ENCODE results near the gene PDZRN3.

The PDZRN3 gene

DNA sequence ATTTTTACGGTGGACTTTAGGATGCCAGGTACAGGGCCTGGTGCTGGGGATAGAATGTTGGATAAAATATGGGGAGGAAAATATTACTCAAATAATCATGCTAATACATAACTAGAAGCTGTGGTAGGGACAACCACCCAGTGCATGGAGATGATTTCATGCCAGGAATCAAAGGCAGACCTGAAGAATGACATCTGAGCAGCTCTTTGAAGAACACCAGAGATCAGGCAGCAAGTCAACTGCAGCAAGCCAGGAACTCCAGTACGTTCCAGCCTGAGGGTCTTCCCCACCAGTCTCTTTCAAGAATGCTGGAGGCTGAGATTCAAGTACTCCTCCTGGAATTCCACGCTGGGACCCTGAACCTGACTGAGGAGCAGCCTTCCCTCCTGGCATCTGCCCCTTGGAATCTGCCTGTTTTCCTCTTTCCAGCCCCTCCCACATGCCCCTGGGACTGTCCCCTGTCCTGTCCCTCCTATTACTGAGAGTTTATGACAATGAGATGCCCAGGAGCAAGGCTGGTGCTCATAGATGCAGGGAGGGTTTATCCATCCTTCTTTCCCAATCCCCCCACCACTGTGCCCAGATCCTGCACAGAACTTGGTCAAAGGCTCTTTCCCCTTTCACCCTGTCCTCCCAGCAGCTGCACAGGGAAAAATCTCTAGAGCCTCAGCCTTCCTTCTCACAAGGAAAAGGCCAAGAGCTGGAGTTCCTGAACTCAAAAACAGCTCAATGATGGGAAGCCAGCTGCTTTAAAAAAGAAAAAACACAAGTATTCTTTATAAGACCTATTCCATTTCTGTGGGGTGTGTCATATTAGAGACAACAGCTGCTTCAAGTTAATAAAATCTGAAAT lies 68.0 kb downstream of the PDZRN3 start:
- DNase-seq (ENCODE audit: low spot score) = no peak

DNA sequence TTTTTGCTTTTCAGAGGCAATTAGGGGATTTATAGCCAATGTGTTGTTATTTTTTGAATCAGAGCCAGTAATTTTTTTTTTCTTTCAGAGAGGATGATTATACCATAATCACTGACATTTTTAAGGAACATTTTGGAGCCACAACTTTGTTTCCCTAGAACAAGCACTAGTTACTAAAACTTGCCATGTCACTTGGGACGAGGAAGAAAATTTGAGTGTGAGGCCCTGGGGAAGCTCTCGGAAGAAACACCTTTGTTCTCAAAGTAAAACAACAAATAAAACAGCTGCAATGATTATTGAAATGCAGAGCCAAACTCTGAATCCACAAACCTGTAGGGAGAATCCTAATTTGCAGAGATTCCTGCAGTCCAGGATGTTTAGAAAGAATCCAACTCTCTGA lies 69.7 kb downstream of the PDZRN3 start:
- no peak for DNase-seq (ENCODE audit: low spot score)

DNA sequence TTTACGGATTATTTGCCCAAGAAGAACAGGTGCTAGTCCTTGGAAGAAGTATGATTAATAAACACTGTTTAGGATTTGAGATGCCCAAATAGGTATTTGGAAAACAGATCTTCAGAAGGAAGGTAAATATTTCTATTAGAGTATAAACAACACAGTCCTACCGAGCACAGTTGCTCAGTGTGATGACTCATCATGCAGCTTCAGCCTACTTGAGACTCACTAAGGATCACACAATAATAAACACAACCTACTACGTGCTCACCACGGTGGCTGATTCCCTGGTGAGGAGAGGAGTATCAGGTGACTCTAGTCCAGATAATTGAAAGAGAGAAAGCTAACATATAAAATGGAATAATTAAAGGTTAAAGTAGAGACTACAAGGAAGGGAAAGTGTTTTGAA lies 72.0 kb downstream of the PDZRN3 start:
- no peak for DNase-seq (ENCODE audit: low spot score)

DNA sequence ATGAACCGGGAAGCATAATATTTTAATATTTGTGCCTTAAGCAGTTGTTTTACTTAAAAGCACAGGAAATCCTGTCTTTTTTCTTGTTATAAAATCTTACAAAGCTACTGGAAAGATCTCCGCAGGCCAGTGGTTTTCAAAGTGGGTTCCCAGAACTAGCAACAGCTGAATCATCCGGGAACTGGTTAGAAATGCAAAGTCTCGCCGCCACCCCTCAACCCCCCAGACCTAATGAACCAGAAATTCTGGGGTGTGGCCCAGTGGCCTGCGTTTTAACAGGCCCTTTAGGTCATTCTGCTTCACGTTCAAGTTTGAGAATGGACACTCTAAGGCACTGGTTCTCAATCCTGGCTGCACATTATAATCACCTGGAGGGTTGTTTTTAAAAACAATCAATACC lies 74.7 kb downstream of the PDZRN3 start:
- DNase-seq (ENCODE audit: low spot score) = no peak

DNA sequence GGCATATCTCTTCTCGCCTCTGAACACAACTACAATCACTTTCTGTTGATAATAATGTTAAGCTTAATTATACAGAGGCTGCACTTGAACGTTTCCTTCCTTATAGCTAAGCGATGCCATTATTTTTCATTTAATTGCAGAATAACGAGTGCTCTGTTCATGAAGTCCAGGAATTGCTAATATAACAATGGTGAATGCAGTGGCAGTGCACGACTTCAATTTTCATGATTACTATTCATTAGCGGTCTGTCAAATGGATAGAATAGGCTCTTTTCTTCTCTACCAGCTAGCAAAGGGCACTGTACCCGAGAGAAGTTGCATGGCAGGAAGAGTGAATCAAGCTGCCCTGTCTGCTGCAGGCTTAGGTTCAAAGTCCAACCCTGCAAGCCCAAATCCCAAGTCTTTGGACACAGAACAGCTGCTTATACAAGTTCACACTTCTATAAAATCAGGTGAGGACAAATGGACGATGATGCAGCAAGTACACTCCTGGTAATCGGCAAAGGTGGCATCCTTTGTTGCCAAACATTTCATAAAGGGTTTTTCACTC lies 75.6 kb downstream of the PDZRN3 start:
- no peak for DNase-seq (ENCODE audit: low spot score)

DNA sequence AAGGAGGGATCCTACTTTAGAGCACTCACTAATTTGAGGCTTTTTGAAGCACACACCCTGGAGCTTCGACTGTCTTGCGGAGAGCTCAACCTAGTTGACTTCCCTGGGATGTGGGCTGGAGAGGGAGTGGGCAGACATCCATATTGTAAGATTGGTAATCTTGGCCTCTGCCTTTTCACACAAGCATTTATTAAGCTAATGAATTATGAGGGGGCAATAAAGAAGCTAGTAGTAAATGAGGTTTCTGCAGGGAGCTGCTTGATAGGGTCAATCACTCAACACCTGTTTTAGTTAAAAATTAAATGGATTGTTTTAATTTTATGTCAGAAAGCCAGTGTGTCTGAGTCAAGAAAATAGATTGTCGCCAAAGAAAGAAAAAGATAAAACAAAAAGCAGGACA lies 76.3 kb downstream of the PDZRN3 start:
- no peak for DNase-seq (ENCODE audit: low spot score)

DNA sequence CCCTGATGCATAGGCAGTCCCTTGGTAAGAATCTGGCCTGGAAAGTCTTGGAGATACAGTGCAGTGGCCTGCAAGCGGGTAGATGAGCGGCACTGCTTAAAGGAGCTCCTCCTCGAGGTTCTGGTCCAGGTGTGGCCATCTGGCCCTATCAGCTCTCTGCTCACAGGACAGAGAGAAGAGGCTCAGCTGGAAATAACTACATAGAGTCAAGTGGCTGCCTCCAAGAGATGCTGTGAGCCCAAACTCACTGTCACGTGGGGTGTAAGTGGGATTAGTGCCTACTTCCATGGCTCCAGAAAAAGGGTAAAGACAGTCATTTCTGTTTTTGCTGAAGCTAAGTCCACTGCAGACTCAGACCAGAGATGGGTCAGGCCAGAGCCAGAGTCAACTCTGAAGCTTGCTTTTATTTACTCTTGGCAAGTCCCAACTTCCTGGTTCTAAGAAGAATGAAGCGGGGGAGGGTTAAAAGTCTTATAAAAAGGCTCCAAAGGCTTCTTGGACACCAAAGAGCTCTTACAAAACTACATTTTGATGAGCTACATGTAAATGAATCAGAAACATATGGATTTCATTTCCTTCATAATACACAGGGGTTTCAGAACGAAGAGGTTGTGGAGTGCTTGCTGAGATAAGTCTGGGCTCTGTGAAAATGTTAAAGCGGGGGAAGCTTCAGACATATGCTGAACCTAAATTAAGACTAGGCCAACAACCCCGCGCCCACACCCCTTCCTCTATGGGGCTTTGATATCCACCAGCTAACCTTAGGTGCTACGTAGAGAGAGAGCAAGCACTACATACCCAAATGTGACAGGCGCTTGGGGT lies 77.1 kb downstream of the PDZRN3 start:
- no peak for DNase-seq (ENCODE audit: low spot score)

DNA sequence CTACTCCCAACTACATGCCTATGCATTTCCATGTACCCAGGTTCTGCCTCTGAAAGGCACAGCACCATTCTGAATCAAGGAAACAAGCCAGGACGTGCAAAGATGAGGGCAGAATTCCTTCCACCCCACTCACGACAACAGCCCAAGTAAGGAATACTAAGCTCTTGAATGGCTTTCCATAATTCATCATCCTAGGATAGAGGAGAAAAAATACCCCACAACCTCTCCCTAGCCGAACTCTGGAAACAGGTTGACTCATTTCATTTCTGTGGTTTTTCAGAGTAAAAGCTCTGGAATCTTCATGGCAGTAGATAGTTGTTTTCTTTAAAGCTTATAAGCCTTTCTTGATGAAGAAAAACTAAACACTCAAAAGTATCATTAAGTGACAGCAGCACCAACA lies 77.8 kb downstream of the PDZRN3 start:
- no peak for DNase-seq (ENCODE audit: low spot score)

DNA sequence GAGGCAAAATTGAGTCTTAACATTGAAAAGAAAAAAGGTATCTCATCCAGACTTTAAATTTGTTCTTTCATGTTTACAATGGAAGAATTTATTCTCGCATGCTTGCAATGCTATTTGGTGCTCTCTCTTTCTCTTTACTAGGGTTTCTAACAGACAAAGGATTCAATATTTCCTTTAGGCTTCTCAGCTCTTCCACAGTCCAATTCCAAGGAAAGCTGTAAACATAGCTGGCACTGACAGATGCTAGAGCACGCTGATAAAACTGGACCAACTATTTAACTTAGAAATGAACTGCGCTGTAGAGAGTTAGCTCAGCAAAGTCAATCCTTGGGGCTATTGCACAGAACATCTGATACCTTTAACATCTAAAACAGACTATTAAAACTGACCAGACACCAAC lies 81.3 kb downstream of the PDZRN3 start:
- no peak for DNase-seq (ENCODE audit: low spot score)

DNA sequence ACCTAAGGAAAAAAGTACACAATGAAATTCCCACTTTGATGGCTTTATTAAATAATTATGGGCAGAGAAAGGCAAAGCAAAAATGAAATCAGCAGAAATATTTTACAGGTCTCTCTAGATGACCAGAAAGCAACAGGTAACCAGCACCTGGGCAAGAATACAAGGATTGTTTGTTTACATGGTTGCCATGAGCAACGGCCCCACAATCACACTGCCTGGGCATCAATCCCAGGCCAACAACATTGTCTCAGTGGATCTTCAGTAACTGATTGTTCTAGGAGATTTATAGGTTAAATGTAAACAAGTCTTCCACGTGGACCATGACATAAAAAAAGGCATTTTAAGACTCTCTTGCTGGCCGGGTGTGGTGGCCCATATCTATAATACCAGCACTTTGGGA lies 82.6 kb downstream of the PDZRN3 start:
- no peak for DNase-seq (ENCODE audit: low spot score)

DNA sequence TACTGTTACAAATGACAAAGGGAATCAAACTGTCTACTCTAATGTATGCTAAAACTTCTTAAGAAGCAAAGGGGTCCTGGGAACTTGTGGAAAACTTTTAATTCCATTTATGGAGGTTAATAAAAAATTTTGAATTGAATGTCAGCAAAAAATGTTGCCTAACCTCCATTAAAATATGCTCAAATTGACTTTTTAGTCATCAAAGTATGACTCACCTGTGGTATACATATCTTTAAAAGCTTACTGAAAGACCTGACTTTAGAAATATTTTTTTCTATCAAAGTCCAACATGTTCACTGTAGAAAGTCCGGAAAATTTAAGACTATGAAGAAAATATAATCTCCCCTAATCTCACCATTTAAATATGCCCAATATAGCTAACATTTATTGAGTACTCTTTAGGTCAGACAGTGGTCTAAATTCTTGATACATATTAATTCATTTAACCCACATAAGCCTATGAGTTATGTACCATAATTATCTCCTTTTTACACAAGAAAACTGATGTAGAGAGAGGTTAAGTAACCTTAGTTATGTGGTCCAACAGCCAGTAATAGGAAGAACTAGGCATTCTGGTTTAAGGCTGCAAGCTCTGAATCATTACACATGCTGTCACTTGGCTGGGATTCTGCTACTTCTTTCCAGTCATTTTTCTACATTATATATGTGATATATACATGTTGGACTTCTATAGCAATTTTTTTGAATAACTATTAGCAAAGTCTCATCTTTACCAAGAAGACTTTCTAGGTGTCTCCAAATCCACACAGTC lies 83.6 kb downstream of the PDZRN3 start:
- DNase-seq (ENCODE audit: low spot score) = no peak

DNA sequence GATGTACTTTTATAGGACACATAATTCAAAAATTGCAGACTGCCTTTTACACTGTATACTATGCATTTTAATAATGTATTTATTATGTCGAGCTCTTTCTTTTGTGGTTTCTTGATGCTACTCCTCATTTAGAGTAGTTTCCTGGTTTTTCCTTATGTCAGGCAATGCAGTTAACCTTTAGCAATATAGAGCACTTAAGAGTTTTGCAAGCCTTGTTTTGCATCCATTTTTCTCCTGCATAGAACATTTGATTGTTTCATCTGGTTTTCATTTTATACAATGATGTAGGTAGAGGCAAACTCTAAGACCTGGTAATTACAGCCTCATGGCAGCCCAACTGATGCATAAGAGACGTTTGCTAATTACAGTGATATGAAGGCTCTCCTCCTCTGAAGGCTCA lies 86.3 kb downstream of the PDZRN3 start:
- no peak for DNase-seq (ENCODE audit: low spot score)

DNA sequence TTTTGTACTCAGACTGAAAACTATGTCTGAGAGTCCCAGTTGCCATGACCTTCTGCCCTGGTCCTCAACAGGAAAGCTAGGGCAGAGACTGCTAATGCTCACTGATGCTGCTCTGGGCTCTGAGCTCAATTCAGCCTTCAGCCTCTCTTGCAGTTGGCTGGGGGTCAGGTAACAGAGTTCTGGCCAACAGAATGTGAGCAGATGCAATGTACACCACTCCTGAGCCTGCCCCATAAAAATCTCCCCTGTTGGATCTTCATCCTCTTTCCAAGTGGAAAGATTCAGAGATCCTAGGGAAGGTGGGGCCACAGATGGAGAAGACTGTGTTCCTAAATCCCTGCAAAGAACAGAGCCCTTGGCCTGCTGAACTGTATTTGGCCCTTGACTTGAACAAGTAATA lies 87.8 kb downstream of the PDZRN3 start:
- no peak for DNase-seq (ENCODE audit: low spot score)

DNA sequence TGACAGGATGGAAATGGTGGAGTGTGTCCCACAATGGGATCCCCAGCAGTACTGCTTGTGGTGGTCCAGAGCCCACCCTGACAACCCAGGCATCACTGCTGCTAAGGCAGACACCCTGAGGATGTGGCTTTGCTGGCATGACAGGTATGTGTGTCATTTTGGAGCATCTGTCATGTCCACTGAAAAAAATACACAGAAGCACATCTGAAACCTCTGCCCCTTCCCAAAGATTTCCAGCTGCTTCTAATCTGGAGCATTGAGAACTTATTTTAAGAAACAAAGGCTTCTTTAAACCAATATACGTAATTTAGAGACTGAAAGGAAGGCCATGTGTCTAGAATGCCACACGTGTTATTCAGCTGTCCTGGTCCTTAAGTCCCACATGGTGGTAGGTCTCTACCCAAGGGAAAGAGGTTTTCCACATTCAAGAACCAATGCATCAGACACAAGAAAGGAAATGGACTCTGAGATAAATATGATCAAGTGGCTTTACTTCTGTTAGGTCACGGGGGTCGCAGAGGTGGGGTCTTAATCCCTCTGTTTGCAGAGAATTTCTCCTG lies 88.3 kb downstream of the PDZRN3 start:
- no peak for DNase-seq (ENCODE audit: low spot score)

DNA sequence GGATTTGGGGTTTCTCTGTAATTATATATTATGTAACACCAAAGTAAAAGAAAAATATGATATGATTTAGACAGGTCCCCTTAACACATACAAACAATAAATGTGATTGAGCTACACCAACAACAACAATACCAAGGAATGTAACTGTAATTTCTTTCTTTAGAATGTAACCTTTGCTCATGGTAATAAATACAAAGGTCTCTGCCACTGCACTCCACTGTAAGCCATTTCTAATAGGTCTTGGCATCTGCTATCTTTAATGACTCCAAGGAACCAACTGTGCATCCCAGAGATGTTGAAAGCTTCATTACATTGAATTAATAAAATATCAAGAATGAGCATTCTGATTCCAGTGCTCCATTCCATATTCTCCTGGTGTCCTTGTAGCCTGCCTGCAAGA lies 88.8 kb downstream of the PDZRN3 start:
- DNase-seq (ENCODE audit: low spot score) = no peak

DNA sequence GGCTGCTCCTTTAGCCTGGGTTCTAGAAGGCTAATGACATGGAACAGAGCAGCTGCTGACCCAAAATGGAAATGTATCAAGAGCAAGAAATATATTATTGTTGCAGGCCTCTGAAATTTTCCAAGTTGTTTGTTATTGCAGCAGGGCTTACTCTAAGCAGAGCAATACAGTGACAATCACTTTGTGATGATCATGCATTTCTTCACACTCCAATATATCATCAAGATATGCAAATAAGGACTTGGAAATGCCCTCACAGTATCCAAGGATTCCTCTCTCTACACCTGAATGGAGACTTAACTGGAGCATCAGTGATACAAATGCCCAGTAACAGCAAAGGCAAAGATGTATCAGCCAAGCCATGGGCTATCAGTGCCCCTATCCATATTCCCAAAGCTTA lies 89.6 kb downstream of the PDZRN3 start:
- DNase-seq (ENCODE audit: low spot score) = no peak

DNA sequence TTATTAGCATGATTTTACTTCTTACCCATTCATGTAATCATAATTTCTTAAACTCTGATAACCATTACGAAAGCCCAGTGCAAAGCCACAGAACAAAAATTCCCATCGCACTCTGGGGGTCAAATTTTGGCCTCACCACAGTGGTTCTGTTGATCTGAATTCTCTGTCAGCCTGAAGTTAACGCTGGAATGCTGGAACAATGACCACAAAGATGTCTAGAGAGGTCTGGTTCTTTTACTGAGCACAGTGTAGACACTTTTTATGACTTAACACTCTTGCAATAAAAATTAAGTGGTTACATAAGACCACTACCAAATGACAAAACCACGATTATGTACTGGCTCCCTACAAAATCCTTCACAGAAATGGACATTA lies 94.7 kb downstream of the PDZRN3 start:
- no peak for DNase-seq (ENCODE audit: low spot score)

DNA sequence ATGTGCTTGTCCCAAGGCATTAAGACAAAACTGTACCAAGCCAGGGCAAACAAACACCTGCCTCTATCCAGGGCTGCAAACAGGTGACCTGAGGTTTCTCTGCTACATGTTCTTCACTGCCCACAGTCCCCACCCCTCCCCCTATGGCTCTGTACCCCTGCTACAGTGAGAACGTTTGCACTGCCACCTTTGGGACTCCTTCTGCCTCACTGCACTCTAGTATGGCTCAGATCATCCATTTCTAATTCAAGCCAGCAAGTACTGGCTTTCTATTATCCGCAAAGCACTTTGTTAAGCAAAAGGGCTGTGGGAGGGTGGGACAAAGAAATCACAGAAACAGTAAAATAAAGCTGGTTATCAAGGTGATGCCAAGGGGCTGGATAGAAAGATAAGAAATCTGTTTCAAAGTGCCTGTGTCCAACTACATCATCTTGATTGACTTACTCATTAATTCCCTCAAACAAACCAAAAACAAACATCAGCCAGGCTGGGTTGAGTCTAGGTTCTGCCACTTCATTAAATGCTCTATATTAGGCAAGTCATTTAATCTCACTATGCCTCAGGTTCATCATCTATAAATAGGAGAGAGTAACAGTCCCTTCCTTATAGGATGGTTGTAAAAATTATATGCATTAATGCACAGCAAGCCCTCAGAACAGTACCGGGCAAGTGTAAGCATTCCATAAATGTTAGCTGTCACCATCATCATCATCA lies 95.3 kb downstream of the PDZRN3 start:
- no peak for DNase-seq (ENCODE audit: low spot score)

DNA sequence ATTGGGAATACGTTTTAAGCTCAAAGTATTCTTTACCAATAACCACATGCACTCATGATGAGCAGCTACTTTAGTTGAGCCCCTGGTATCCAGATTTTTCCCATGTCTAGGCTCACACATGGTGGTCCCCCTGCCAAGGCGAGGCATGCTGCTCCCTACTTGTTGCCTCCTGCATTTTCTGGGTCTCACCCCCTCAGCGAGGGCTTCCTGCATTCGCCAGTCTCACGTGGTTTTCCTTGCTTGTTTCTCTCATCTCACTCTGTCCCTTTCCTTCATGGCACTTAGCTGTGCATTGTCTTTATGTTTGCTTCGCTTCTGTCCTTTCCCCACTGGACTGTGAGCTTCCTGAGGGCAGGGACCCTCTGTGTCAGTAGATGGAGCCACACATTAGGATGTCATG lies 99.2 kb downstream of the PDZRN3 start:
- DNase-seq (ENCODE audit: low spot score) = no peak

DNA sequence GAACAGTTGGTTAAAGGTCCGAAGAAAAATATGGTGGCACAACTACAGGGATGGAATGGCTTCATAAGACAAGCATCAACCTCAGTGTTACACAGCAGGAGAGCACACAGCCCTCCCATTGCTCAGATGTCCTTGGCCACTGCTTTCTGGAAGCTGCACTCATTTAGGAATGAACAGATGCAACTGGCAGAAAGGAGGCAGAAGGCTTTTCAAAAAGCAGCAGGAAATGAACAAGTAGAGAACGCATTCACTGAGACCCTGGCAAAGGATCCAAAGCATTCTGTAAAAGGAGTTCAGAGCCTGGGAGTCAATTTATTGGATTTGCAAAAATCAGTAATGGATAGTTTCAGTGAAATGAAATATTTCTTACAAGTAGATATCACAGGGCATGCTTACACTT lies 101.1 kb downstream of the PDZRN3 start:
- DNase-seq (ENCODE audit: low spot score) = no peak

DNA sequence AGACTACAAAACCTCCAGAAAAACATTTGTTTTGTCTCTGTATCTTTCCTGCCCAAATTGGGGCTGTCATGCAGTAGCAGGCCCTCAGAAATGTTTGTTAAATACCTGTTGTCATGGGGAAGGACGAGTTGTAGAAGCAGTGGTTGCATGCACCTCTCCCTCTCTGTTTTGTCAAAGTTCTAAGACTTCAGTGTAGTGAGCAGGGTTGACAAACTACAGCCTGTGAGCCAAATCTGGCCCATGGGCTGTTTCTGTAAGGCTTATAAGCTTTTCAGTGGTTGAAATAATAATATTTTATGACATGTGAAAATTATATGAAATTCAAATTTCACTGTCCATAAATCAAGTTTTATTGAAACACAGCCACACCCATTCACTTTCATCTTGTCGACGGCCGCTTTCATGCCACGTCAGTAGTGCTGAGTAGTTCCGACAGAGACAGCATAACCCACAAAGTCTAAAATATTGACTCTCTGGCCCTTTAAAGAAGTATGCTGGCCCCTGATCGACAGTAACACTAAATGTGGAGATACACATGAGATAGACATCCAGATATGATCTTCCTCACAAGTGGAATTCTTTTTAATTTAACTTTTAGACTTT lies 102.9 kb downstream of the PDZRN3 start:
- DNase-seq (ENCODE audit: low spot score) = no peak
